ENCODE measurements around the gene PDCD10.

DNA sequence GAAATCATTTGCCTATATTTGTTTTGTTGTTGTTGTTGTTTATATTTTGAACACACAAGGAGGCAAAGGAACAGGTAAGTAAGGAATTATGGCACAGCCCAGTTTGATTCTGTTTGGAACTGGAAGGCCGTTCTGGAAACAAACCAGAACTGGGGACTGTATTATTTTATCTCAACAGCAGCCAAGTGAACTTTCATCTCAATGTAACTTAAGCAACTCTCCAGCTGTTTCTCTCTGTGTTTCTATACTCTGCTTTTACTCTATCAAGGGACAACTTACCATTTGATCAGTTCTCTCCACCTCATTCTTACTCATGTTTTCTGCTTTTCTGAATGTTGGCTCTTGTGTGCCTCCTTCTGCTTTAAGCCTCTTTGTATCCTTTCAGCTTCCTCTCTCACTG lies 65.0 kb downstream of the PDCD10 start:
- TF ChIP-seq POLR2A (IDR thresholded peaks at IDR 0.05) (no peak), EP300 (IDR thresholded peaks at IDR 0.05) (no peak)
- TF ChIP-seq, protein P1, sequence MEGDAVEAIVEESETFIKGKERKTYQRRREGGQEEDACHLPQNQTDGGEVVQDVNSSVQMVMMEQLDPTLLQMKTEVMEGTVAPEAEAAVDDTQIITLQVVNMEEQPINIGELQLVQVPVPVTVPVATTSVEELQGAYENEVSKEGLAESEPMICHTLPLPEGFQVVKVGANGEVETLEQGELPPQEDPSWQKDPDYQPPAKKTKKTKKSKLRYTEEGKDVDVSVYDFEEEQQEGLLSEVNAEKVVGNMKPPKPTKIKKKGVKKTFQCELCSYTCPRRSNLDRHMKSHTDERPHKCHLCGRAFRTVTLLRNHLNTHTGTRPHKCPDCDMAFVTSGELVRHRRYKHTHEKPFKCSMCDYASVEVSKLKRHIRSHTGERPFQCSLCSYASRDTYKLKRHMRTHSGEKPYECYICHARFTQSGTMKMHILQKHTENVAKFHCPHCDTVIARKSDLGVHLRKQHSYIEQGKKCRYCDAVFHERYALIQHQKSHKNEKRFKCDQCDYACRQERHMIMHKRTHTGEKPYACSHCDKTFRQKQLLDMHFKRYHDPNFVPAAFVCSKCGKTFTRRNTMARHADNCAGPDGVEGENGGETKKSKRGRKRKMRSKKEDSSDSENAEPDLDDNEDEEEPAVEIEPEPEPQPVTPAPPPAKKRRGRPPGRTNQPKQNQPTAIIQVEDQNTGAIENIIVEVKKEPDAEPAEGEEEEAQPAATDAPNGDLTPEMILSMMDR (IDR thresholded peaks at IDR 0.05): no peak

Data from ovary (tissue), 3 donors.